Measurements from ENCODE around the gene SLC23A2.
"Not testable (repeated sequence)": the region's sequence is repeated elsewhere in the genome, so short reads cannot be mapped to it uniquely, and the experiment has no call there.

The SLC23A2 gene

DNA sequence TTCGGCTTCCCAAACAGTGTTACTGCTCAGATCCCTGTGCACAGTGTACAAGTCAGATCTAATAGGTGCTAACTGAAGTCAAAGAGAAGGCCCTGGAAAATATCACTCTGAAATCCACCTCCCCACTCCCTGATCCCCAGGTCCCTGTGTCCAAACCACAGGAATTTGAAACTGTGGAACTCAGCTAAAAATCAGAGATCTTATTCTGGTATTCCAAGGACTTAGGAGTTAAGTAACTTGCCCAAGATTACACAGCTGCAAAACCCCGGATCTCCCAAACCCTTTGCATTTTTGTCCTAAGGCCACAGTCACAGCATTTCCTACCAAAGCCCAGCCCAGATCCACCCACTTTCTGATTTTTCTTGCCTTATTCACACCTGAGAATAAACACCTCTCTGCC lies 32.3 kb upstream of the SLC23A2 start:
- no peak for TF ChIP-seq EZH2phosphoT487 (IDR thresholded peaks at IDR 0.05; ENCODE audit: borderline replicate concordance, low read length)
- TF ChIP-seq, protein P1, sequence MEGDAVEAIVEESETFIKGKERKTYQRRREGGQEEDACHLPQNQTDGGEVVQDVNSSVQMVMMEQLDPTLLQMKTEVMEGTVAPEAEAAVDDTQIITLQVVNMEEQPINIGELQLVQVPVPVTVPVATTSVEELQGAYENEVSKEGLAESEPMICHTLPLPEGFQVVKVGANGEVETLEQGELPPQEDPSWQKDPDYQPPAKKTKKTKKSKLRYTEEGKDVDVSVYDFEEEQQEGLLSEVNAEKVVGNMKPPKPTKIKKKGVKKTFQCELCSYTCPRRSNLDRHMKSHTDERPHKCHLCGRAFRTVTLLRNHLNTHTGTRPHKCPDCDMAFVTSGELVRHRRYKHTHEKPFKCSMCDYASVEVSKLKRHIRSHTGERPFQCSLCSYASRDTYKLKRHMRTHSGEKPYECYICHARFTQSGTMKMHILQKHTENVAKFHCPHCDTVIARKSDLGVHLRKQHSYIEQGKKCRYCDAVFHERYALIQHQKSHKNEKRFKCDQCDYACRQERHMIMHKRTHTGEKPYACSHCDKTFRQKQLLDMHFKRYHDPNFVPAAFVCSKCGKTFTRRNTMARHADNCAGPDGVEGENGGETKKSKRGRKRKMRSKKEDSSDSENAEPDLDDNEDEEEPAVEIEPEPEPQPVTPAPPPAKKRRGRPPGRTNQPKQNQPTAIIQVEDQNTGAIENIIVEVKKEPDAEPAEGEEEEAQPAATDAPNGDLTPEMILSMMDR (IDR thresholded peaks at IDR 0.05; ENCODE audit: low read depth, low read length, poor library complexity, severe bottlenecking): no peak
- H3K9me2 ChIP-seq (replicated peaks; ENCODE audit: control insufficient read depth, low read length): no peaks in the 10 kb centered on the region
- no peak overlapping the region for H3K4me2 ChIP-seq (ENCODE audit: low read length)
- no peaks in the 10 kb centered on the region for H3K27me3 ChIP-seq (ENCODE audit: control insufficient read depth, low read length)
- no peaks in the 10 kb centered on the region for H3K36me3 ChIP-seq (ENCODE audit: control insufficient read depth, low read length)
- H3K9me3 ChIP-seq (ENCODE audit: control insufficient read depth, insufficient read depth, low read length): no peaks in the 10 kb centered on the region
- H3K4me1 ChIP-seq (ENCODE audit: control insufficient read depth, low read length): peaks cover 17% of the 10 kb centered on the region
- no peaks in the 10 kb centered on the region for H4K20me1 ChIP-seq (ENCODE audit: control insufficient read depth, insufficient read depth, low read depth, low read length)
- no peak overlapping the region for H3K4me3 ChIP-seq (ENCODE audit: low read length)
- no peaks in the 10 kb centered on the region for H3K79me2 ChIP-seq (ENCODE audit: control insufficient read depth, low read length)
- no peak overlapping the region for H3K27ac ChIP-seq (ENCODE audit: low read depth, low read length)
- H3F3A ChIP-seq (ENCODE audit: control insufficient read depth, insufficient read depth): 0 out of 2 replicates have a peak, but pooled peaks cover 3% of the 10 kb centered on the region

DNA sequence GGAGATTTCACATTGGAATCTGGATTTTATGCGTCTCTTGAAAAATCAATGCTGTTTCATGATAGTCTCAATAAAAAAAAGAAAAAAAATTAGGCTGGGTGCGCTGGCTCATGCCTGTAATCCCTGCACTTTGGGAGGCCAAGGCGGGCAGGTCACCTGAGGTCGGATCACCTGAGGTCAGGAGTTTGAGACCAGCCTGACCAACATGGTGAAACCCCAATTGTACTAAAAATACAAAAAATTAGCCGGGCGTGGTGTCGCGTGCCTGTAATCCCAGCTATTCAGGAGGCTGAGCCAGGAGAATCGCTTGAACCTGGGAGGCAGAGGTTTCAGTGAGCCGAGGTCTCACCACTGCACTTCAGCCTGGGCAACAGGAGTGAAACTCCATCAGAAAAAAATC lies 30.4 kb upstream of the SLC23A2 start:
- not testable (repeated sequence) for H3K9me3 ChIP-seq (ENCODE audit: control insufficient read depth, insufficient read depth, low read length); H3F3A ChIP-seq (ENCODE audit: control insufficient read depth, insufficient read depth); H3K27me3 ChIP-seq (ENCODE audit: control insufficient read depth, low read length); H3K79me2 ChIP-seq (ENCODE audit: control insufficient read depth, low read length); H3K9me2 ChIP-seq (replicated peaks; ENCODE audit: control insufficient read depth, low read length); H3K4me3 ChIP-seq (ENCODE audit: low read length); H4K20me1 ChIP-seq (ENCODE audit: control insufficient read depth, insufficient read depth, low read depth, low read length); H3K27ac ChIP-seq (ENCODE audit: low read depth, low read length); H3K4me2 ChIP-seq (ENCODE audit: low read length); H3K36me3 ChIP-seq (ENCODE audit: control insufficient read depth, low read length)
- H3K4me1 ChIP-seq (ENCODE audit: control insufficient read depth, low read length): peaks cover 17% of the 10 kb centered on the region

DNA sequence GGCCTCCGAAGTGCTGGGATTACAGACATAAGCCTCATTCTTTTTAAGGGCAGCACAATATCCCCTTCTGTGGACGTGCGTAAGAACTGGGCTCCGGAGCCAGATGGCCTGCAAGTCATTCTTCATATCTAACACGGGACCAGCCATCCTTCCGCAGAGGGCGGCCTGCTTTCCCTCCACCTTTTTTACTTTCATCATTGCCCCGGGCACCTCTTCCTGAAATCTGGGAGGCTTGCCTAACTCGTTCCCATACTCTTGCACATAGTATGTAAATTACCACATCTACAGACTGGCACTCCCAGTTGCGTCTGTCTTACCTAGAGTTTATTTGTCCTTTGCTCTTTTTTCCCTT lies 29.9 kb upstream of the SLC23A2 start:
- Histone ChIP-seq H3K4me2 (ENCODE audit: low read length) (peak overlapping the region; percentile 54), H3K4me3 (ENCODE audit: low read length) (no peak overlapping the region), H3K9me3 (ENCODE audit: control insufficient read depth, insufficient read depth, low read length) (no peaks in the 10 kb centered on the region), H3F3A (ENCODE audit: control insufficient read depth, insufficient read depth) (0 out of 2 replicates have a peak, but pooled peaks cover 3% of the 10 kb centered on the region), H3K27me3 (ENCODE audit: control insufficient read depth, low read length) (no peaks in the 10 kb centered on the region), H3K27ac (ENCODE audit: low read depth, low read length) (no peak overlapping the region), H3K4me1 (ENCODE audit: control insufficient read depth, low read length) (peaks cover 17% of the 10 kb centered on the region), H3K36me3 (ENCODE audit: control insufficient read depth, low read length) (no peaks in the 10 kb centered on the region), H4K20me1 (ENCODE audit: control insufficient read depth, insufficient read depth, low read depth, low read length) (no peaks in the 10 kb centered on the region), H3K9me2 (replicated peaks; ENCODE audit: control insufficient read depth, low read length) (no peaks in the 10 kb centered on the region), H3K79me2 (ENCODE audit: control insufficient read depth, low read length) (no peaks in the 10 kb centered on the region)
- TF ChIP-seq, protein P1 (IDR thresholded peaks at IDR 0.05; ENCODE audit: low read depth, low read length, poor library complexity, severe bottlenecking): no peak
- no peak for TF ChIP-seq EZH2phosphoT487 (IDR thresholded peaks at IDR 0.05; ENCODE audit: borderline replicate concordance, low read length)

DNA sequence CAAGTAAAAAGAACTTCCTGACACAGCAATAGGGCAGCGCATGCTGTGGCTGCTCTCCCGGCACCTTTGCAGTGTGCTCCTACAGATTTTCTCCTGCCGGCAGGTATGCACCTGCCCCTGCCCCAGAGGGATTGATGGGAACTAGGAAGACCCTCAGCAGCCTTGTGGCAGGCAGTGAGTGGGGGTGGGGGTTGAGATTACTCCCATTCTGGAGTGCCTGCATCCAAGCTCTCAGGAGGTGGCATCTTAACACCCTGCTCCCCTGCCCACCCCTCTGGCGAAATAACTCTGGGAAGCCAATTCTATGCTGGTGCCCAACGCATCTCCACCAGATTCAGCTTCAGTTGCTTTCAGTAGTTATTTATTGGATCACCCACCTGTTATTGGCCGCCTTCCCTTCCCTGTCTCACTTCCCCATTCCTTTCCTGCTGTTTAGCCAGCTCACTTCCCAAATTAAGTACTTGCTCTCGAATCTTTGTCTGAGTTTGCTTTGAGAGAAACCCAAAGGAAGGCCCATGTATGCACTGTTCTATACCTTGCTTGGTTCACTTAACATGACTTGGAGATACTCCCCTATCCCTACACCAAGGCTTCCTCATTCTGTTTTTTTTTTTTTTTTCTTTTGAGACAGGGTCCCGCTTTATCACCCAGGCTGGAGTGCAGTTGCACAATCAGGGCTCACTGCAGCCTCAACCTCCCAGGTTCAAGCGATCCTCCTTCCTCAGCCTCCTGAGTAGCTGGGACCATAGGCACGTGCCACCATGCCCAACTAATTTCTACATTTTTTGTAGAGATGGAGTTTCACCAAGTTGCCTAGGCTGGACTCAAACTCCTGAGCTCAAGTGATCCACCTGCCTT lies 29.3 kb upstream of the SLC23A2 start:
- H3K4me3 ChIP-seq (ENCODE audit: low read length): peak overlapping the region; percentile 29; the same call in 1 of the 2 replicates
- peak overlapping the region; percentile 54 for H3K4me2 ChIP-seq (ENCODE audit: low read length)
- H3K79me2 ChIP-seq (ENCODE audit: control insufficient read depth, low read length): no peaks in the 10 kb centered on the region
- H4K20me1 ChIP-seq (ENCODE audit: control insufficient read depth, insufficient read depth, low read depth, low read length): no peaks in the 10 kb centered on the region
- no peak overlapping the region for H3K27ac ChIP-seq (ENCODE audit: low read depth, low read length)
- peaks cover 17% of the 10 kb centered on the region for H3K4me1 ChIP-seq (ENCODE audit: control insufficient read depth, low read length)
- TF ChIP-seq, protein P1 (IDR thresholded peaks at IDR 0.05; ENCODE audit: low read depth, low read length, poor library complexity, severe bottlenecking): no peak
- no peak for TF ChIP-seq EZH2phosphoT487 (IDR thresholded peaks at IDR 0.05; ENCODE audit: borderline replicate concordance, low read length)
- H3K9me3 ChIP-seq (ENCODE audit: control insufficient read depth, insufficient read depth, low read length): no peaks in the 10 kb centered on the region
- no peaks in the 10 kb centered on the region for H3K27me3 ChIP-seq (ENCODE audit: control insufficient read depth, low read length)
- H3K36me3 ChIP-seq (ENCODE audit: control insufficient read depth, low read length): no peaks in the 10 kb centered on the region
- H3K9me2 ChIP-seq (replicated peaks; ENCODE audit: control insufficient read depth, low read length): no peaks in the 10 kb centered on the region
- H3F3A ChIP-seq (ENCODE audit: control insufficient read depth, insufficient read depth): 0 out of 2 replicates have a peak, but pooled peaks cover 3% of the 10 kb centered on the region

DNA sequence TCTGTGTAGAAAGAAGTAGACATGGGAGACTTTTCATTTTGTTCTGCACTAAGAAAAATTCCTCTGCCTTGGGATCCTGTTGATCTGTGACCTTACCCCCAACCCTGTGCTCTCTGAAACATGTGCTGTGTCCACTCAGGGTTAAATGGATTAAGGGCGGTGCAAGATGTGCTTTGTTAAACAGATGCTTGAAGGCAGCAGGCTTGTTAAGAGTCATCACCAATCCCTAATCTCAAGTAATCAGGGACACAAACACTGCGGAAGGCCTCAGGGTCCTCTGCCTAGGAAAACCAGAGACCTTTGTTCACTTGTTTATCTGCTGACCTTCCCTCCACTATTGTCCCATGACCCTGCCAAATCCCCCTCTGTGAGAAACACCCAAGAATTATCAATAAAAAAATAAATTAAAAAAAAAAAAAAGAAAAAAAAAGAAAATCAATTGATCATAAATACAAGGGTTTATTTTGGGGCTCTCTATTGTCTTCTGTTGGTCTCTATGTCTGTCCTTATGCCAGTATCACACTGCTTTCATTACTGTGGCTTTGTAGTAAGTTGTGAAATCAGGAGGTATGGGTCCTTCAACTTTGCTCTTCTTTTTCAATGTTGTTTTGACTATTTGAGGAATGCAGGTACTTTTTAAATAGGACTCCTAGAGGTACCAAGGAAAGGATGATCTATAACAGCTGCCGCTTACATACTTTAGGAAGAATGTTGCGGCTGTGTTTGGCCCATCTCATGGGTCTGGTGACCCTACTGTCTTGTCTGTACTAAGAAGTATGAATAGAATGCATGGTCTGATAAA lies 27.1 kb upstream of the SLC23A2 start:
- H3F3A ChIP-seq (ENCODE audit: control insufficient read depth, insufficient read depth); H3K79me2 ChIP-seq (ENCODE audit: control insufficient read depth, low read length); H4K20me1 ChIP-seq (ENCODE audit: control insufficient read depth, insufficient read depth, low read depth, low read length); H3K9me2 ChIP-seq (replicated peaks; ENCODE audit: control insufficient read depth, low read length); H3K4me2 ChIP-seq (ENCODE audit: low read length); H3K27me3 ChIP-seq (ENCODE audit: control insufficient read depth, low read length); H3K27ac ChIP-seq (ENCODE audit: low read depth, low read length); H3K9me3 ChIP-seq (ENCODE audit: control insufficient read depth, insufficient read depth, low read length); H3K36me3 ChIP-seq (ENCODE audit: control insufficient read depth, low read length); H3K4me3 ChIP-seq (ENCODE audit: low read length): not testable (repeated sequence)
- H3K4me1 ChIP-seq (ENCODE audit: control insufficient read depth, low read length): peaks cover 17% of the 10 kb centered on the region
